Suppressor macrophage treated with lipopolysaccharide for 4 hours (primary cell): Measurements from ENCODE around the gene RRAS.

ENCODE experiments used
- DNase-seq: peaks from one replicate; pipeline ENCODE4 v3.0.0-alpha.2; 2020

The RRAS gene

GRCh38 chr19:49640113-49640898, at the start of gene RRAS:
Gene RRAS, minus strand, starts transcription at chr19:49640143. Its CDS starts 45 bp downstream, at chr19:49640098.
- DNase-seq = peak; percentile 100

- DNase-seq = no peak
Observed at GRCh38 chr19:49689133-49690078, 49.5 kb upstream of the RRAS start, which contains the start of gene ADM5. Gene ADM5, plus strand, starts transcription at chr19:49689594. Its CDS starts 244 bp downstream, at chr19:49689838.

GRCh38 chr19:49688531-49689132, 48.7 kb upstream of the RRAS start:
- DNase-seq = no peak

- DNase-seq = peak; percentile 46
Observed at GRCh38 chr19:49687566-49688316, 47.8 kb upstream of the RRAS start.

- no peak for DNase-seq
Observed at GRCh38 chr19:49687150-49687549, 47.2 kb upstream of the RRAS start.

GRCh38 chr19:49686503-49687088, 46.7 kb upstream of the RRAS start:
- no peak for DNase-seq

- no peak for DNase-seq
Observed at GRCh38 chr19:49685845-49686332, 45.9 kb upstream of the RRAS start.

GRCh38 chr19:49684983-49685553, 45.1 kb upstream of the RRAS start:
- no peak for DNase-seq

- DNase-seq = no peak
Observed at GRCh38 chr19:49684251-49684982, 44.5 kb upstream of the RRAS start.

- DNase-seq = no peak
Observed at GRCh38 chr19:49683814-49684250, 43.9 kb upstream of the RRAS start.

- no peak for DNase-seq
Observed at GRCh38 chr19:49682274-49682673, 42.3 kb upstream of the RRAS start.

GRCh38 chr19:49681830-49682229, 41.9 kb upstream of the RRAS start:
- no peak for DNase-seq

- DNase-seq = peak; percentile 95
Observed at GRCh38 chr19:49680421-49681351, 40.7 kb upstream of the RRAS start.

- DNase-seq = no peak
Observed at GRCh38 chr19:49679771-49680413, 39.9 kb upstream of the RRAS start.

GRCh38 chr19:49678985-49679770, 39.2 kb upstream of the RRAS start:
- no peak for DNase-seq

GRCh38 chr19:49677901-49678674, 38.1 kb upstream of the RRAS start:
- peak; percentile 78 for DNase-seq

GRCh38 chr19:49677231-49677900, 37.4 kb upstream of the RRAS start, which contains the start of gene PRMT1:
Gene PRMT1, plus strand, starts transcription at chr19:49677271. Its CDS starts 10 bp downstream, at chr19:49677281.
- DNase-seq = no peak
